Stomach (tissue), 4 donors: ENCODE results near the gene SLC35G6.

Source experiments
- POLR2A ChIP-seq, 4 donors: fragments of 450-650 bp; IDR thresholded peaks; one replicate each; pipeline ENCODE4 v1.6.1; 2016; ENCODE audit warnings: antibody characterized with exemption in 4 of 4, control low read depth in 2 of 4, mild to moderate bottlenecking in 1 of 4, moderate library complexity in 1 of 4
- POLR2AphosphoS5 ChIP-seq, 3 donors: sonication (generic); formaldehyde crosslinking; IDR thresholded peaks; one replicate each; pipeline ENCODE4 v1.6.1; 2016; ENCODE audit warnings: antibody characterized with exemption in 3 of 3
- TF ChIP-seq, protein P1 (sequence below), 7 experiments: fragments of 450-650 bp in 4 of 7; fragments of 200-600 bp in 3 of 7; sonication (generic) in 3 of 7; IDR thresholded peaks; one replicate each; pipeline ENCODE4 v1.5.1; 2016 to 2019; ENCODE audit warnings: antibody characterized with exemption in 7 of 7, control low read depth in 2 of 7, mild to moderate bottlenecking in 1 of 7

DNA sequence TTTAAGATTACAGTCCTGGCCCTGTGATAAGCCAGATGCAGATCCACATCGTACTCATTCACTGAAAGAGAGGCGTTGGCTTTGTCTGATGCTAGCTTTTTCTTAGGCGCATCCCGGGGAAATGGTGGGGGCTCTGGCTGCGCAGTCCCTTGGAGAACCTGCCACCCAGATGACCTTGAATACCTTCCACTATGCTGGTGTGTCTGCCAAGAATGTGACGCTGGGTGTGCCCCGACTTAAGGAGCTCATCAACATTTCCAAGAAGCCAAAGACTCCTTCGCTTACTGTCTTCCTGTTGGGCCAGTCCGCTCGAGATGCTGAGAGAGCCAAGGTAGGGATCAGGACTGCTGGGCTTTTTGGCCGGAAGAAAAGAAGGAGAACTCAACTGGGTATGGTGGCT is 26.9 kb downstream of the SLC35G6 start:
- TF ChIP-seq POLR2A (IDR thresholded peaks at IDR 0.05) (no peak), POLR2AphosphoS5 (IDR thresholded peaks at IDR 0.05) (no peak)
- TF ChIP-seq, protein P1, sequence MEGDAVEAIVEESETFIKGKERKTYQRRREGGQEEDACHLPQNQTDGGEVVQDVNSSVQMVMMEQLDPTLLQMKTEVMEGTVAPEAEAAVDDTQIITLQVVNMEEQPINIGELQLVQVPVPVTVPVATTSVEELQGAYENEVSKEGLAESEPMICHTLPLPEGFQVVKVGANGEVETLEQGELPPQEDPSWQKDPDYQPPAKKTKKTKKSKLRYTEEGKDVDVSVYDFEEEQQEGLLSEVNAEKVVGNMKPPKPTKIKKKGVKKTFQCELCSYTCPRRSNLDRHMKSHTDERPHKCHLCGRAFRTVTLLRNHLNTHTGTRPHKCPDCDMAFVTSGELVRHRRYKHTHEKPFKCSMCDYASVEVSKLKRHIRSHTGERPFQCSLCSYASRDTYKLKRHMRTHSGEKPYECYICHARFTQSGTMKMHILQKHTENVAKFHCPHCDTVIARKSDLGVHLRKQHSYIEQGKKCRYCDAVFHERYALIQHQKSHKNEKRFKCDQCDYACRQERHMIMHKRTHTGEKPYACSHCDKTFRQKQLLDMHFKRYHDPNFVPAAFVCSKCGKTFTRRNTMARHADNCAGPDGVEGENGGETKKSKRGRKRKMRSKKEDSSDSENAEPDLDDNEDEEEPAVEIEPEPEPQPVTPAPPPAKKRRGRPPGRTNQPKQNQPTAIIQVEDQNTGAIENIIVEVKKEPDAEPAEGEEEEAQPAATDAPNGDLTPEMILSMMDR (IDR thresholded peaks at IDR 0.05): no peak
